ENCODE results near the gene TAF7.
"Not testable (repeated sequence)": the region's sequence is repeated elsewhere in the genome, so short reads cannot be mapped to it uniquely, and the experiment has no call there.

Gene TAF7, protein sequence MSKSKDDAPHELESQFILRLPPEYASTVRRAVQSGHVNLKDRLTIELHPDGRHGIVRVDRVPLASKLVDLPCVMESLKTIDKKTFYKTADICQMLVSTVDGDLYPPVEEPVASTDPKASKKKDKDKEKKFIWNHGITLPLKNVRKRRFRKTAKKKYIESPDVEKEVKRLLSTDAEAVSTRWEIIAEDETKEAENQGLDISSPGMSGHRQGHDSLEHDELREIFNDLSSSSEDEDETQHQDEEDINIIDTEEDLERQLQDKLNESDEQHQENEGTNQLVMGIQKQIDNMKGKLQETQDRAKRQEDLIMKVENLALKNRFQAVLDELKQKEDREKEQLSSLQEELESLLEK

DNA sequence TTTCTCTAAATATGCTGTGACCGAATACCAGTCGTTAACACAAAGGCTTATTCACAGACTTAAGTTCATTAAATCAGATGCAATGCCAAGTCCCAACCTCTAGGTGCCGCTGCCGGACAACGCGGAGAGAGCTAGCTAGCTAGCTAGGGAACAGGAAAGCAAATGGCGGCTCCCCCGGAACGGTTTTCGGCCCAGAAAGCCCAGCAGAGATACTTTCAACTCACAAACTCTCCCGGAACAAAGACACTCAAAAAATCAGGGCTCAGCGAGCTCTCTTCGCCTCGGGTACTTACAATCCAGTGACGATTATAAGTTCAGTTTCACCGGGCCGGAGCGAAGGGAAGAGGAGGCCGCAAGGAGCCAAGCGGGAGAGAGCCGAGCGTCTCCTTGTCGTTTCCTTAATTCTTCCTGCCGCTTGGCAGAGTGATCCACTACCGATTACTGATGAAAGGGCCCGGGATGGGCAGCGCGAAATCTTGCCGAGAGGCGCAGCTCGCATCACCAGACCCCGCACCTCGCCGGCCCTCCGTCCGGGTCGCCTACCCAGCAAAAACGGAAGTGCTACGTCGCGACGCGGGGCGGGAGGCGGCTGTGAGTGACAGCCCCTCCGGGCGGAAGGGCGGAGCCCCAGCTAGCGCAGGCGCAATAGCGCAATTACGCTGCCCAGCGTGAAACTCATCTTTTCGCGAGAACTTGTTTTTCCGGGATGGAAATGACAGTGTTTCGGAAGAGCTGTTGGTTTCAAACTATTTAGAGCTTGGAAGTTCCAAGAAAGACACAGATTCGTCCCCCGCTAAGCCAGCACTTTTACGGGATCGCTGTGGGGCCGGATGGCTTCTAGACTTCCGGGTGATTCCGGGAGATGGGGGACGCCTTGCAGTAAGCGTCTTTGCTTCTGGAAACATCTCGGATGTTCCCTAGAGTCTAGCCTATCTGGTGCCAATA lies at the start of gene TAF7:
Gene TAF7, minus strand, starts transcription at position 560 of the 945 bp plus-strand sequence. CDS start 740 bp downstream, outside the sequence.
- peak; percentile 45 for DNase-seq

DNA sequence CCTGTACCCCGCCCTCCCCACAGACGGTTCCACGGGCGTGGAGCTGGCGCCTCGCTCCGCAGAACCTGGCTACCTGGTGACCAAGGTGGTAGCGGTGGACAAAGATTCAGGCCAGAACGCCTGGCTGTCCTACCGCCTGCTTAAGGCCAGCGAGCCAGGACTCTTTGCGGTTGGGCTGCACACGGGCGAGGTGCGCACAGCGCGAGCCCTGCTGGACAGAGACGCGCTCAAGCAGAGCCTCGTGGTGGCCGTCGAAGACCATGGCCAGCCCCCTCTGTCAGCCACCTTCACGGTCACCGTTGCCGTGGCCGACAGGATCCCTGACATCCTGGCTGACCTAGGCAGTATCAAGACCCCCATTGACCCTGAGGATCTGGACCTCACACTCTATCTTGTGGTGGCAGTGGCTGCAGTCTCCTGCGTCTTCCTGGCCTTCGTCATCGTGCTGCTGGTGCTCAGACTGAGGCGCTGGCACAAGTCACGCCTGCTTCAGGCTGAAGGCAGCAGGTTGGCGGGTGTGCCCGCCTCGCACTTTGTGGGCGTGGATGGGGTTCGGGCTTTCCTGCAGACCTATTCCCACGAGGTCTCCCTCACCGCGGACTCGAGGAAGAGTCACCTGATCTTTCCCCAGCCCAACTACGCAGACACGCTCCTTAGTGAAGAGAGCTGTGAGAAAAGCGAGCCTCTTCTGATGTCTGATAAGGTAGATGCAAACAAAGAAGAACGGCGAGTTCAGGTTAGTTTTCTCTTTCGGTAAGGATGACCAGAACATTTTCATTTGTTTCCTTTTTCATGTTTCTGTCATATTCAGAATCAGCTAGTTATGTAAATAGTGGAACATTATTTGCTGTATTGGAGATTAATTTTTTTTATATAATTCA lies 45.7 kb upstream of the TAF7 start:
- no peak for DNase-seq

DNA sequence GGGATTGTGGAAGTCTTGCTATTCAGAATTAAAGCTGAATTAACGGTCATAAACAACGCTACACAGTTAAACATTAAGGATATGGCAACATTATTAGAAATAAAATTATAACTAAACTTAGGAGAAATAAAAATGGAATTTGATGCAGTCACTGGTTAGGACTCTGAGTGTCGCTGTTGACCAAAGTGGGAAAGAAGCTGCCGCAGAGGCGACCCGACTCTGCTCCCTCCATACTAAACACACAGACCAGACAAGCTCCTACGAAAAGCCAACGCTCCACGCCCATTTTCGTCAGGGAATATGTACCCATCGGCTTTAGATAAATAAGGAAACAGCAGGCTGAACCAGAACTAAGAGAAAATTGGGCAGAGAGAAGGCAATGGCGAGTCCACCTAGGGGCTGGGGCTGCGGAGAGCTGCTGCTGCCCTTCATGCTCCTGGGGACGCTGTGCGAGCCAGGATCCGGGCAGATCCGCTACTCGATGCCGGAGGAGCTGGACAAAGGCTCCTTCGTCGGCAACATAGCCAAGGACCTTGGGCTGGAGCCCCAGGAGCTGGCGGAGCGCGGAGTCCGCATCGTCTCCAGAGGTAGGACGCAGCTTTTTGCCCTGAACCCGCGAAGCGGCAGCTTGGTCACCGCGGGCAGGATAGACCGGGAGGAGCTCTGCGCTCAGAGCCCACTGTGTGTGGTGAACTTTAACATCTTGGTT lies 43.5 kb upstream of the TAF7 start, which contains the start of gene PCDHGA5:
Gene PCDHGA5, plus strand, starts transcription at position 211 of the 709 bp plus-strand sequence. Its CDS starts 169 bp downstream, at position 380.
- no peak for DNase-seq

DNA sequence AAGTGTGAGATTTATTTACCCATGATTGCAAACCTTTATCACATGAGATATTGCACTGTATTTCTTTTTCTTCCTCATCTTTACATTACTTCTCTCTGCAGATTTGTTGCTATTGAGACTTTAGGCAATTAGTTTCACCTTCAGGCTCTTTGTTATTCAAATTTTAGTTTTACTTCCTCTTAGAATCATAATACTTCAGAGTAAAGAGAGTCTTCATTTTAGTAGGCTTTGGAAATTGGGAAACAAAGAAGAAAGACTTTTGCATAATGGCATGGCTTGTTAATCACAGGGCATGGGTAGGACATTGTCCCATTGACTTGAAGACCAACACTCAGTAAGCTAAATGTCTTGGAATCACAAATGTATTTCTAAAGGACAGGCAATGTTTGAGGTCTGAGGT lies 42.1 kb upstream of the TAF7 start:
- DNase-seq, result no peak

DNA sequence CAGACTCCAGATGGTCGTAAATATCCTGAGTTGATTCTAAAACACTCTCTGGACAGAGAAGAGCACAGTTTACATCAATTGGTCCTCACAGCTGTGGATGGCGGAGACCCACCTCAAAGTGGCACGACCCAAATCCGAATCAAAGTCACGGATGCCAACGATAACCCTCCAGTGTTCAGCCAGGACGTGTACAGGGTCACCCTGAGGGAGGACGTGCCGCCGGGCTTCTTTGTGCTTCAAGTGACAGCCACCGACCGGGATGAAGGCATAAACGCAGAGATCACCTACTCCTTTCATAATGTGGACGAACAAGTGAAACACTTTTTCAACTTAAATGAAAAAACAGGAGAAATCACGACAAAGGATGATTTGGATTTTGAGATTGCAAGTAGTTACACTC lies 40.1 kb upstream of the TAF7 start:
- DNase-seq, result no peak

DNA sequence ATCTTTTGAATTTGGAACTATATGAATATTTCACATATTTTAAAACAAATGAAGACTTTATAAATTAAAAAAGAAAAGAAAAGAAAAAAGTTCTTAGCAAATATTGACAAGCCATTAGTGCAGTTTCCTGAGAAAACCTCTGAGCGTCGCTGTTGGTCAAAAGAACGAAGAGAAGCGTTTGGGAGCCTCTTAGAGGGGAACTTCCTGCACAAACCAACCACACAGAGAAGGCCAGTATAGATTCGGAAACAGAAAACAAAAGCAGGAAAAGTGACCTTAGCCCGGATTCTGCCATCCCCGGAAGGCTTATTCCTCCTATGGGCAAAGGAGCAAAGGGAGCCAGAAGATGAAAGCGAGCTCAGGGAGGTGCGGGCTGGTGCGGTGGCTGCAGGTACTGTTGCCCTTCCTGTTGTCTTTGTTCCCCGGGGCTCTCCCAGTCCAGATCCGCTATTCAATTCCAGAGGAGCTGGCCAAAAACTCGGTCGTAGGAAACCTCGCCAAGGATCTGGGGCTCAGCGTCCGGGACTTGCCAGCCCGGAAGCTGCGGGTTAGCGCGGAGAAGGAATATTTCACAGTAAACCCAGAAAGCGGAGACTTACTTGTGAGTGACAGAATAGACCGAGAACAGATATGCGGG lies 39.3 kb upstream of the TAF7 start, which contains the start of gene PCDHGB2:
Gene PCDHGB2, plus strand, starts transcription at position 205 of the 637 bp plus-strand sequence. Its CDS starts 142 bp downstream, at position 347.
- no peak for DNase-seq

DNA sequence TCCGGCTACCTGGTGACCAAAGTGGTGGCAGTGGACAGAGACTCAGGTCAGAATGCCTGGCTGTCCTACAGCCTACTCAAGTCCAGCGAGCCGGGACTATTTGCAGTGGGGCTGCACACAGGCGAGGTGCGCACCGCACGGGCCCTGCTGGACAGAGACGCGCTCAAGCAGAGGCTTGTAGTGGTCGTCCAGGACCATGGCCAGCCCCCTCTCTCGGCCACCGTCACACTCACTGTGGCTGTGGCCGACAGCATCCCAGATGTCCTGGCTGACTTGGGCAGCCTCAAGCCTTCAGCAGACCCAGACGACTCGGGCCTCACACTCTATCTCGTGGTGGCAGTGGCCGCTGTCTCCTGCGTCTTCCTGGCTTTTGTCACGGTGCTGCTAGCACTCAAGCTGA lies 36.4 kb upstream of the TAF7 start:
- no peak for DNase-seq

DNA sequence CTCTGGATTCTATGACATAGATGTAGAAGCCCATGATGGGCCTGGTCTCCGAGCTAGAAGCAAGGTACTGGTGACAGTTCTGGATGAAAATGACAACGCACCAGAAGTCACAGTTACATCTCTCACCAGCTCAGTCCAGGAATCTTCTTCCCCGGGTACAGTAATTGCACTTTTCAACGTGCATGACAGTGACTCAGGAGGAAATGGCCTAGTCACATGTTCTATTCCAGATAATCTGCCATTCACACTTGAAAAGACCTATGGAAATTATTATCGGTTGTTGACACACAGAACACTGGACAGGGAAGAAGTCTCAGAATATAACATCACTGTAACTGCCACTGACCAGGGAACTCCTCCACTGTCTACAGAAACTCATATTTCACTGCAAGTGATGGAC lies 35.5 kb upstream of the TAF7 start:
- no peak for DNase-seq

DNA sequence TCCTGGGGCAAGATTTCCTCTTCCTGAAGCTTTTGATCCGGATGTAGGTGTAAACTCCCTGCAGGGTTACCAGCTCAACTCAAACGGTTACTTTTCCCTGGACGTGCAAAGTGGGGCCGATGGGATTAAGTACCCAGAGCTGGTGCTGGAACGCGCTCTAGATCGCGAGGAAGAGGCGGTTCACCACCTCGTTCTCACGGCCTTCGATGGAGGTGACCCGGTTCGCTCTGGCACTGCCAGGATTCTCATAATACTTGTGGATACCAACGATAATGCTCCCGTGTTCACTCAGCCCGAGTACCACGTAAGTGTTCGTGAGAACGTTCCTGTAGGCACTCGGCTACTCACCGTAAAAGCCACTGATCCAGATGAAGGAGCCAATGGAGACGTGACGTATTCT lies 35.1 kb upstream of the TAF7 start:
- no peak for DNase-seq

DNA sequence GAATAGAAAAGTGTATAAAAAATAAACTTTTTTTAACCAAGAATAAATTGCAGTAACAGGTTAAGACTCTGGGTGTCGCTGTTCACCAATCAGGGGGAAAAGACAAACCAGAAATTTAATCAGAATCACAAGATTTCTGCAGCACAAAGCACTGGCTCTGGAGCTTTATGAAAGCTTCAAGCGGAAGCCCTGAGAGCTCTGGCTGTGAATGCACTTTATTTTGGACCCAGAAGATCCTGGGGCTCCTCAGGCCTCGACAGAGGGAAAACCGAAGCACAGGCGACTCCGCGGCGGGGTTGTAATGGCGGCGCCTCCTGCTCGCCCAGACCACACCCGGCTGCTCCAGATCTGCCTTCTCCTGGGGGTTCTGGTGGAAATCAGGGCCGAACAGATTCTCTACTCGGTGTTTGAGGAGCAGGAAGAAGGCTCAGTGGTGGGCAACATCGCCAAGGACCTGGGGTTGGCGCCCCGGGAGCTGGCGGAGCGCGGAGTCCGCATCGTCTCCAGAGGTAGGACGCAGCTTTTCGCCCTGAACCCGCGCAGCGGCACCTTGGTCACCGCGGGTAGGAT lies 34.4 kb upstream of the TAF7 start, which contains the start of gene PCDHGA4:
Gene PCDHGA4, plus strand, starts transcription at position 122 of the 570 bp plus-strand sequence. Its CDS starts 87 bp downstream, at position 209.
- DNase-seq, result no peak

DNA sequence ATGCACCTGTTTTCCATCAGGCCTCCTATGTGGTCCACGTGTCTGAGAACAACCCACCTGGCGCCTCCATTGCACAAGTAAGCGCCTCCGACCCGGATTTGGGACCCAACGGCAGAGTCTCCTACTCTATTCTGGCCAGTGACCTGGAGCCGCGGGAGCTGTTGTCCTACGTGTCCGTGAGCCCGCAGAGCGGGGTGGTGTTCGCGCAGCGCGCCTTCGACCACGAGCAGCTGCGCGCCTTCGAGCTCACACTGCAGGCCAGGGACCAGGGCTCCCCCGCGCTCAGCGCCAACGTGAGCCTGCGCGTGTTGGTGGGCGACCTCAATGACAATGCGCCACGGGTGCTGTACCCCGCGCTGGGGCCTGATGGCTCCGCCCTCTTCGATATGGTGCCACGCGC lies 31.0 kb upstream of the TAF7 start:
- DNase-seq, result no peak

DNA sequence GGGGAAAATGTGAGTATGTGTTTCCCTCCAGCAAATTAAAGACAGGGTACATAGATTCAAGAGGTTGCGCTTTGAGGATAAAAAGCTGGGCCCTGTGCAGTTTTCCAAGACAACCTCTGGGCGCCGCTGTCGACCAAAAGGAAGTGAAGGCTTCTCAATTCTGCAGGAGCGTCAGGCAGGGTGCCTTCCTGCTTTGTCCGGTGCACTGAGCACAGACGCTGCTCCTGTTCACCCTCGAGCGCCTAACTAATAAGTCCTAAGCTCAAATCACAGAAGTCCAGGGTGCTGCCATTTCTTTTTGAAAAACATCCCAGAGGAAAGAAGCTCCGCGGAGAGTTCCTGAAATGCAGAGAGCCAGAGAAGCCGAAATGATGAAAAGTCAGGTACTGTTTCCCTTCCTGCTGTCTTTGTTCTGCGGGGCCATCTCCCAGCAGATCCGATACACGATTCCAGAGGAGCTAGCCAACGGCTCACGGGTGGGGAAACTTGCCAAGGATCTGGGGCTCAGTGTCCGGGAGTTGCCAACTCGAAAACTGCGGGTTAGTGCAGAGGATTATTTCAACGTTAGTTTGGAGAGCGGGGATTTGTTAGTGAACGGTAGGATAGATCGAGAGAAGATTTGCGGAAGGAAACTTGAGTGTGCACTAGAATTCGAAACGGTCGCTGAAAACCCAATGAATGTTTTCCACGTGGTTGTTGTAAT lies 29.5 kb upstream of the TAF7 start, which contains the start of gene PCDHGB1:
Gene PCDHGB1, plus strand, starts transcription at position 183 of the 703 bp plus-strand sequence. Its CDS starts 162 bp downstream, at position 345.
- DNase-seq, result no peak

DNA sequence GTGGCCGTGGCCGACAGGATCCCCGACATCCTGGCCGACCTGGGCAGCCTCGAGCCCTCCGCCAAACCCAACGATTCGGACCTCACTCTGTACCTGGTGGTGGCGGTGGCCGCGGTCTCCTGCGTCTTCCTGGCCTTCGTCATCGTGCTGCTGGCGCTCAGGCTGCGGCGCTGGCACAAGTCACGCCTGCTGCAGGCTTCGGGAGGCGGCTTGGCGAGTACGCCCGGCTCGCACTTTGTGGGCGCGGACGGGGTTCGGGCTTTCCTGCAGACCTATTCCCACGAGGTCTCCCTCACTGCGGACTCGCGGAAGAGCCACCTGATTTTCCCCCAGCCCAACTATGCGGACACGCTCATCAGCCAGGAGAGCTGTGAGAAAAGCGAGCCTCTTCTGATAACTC lies 25.4 kb upstream of the TAF7 start:
- not testable (repeated sequence) for DNase-seq

DNA sequence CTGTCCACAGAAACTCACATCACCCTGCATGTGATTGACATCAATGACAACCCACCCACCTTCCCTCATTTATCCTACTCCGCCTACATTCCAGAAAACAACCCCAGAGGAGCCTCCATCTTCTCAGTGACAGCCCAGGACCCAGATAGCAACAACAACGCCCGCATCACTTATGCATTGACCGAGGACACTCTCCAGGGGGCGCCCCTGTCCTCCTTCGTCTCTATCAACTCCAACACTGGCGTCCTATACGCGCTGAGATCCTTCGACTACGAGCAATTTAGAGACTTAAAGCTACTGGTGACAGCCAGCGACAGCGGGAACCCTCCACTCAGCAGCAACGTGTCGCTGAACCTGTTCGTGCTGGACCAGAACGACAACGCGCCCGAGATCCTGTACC lies 24.7 kb upstream of the TAF7 start:
- DNase-seq, result no peak

DNA sequence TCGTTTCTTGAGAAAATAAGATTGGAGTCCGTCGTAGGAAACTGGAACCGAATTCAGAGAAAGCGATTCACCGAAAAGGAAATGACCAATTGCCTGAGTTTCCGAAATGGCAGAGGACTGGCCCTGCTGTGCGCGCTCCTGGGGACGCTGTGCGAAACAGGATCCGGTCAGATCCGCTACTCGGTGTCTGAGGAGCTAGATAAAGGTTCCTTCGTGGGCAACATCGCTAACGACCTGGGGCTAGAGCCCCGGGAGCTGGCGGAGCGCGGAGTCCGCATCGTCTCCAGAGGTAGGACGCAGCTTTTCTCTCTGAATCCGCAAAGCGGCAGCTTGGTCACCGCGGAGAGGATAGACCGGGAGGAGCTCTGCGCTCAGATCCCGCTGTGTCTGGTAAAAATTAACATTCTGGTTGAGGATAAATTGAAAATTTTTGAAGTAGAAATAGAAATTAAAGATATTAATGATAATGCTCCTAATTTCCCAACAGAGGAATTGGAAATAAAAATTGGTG lies 23.4 kb upstream of the TAF7 start:
- DNase-seq, result no peak

DNA sequence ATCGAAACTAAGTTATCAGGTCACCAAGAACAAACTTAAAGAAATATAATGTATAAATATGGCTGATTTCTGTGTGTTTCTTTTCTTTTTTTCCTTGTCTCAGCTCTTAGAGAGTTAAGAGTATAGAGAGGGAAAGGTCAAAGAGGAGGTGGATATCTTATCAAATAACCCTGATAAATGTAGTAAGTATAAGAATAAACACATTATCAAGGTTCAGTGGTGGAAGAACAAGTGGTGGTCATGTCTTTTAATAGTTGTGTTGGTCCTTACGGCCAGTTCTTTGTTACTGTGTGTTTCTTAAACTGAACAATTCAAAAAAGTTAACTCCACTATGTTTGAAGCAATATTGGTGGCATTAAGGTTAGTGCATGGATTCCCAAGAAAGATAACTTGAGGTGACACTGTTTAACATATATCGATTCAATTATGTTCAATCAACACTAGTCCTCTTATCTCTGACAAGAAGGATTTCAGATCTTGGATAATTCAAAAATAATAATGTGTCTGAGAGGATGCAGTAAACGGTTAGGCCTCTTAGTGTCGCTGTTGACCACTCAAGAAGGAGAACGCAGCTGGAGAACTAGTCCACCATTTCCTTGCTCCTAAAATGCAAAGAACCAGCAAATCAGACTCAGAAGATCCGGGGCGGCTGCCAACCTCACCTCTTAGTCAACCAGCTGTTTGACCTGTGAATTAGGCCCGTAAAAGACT lies 22.8 kb upstream of the TAF7 start, which contains the start of gene PCDHGA3:
Gene PCDHGA3, plus strand, starts transcription at position 588 of the 711 bp plus-strand sequence. CDS start 205 bp downstream, outside the sequence.
- no peak for DNase-seq

DNA sequence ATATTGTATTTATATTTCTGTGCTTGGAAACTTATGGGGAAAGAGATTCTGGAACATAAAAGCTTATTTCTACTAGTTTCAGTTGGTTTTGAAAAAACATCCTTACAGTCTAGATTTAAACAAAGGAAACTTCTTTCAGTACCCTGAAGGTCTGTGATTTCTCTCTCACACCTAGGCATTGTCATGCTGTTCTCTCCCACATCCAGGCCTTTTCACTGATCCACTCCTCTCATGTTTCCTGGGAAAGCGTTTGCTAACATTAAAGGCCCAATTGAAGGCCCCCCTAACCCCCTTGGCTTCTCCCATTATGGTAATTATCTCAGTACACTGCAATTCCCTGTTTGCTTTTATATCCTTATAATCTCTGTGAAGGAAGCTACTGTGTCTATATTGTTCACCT lies 22.2 kb upstream of the TAF7 start:
- no peak for DNase-seq

DNA sequence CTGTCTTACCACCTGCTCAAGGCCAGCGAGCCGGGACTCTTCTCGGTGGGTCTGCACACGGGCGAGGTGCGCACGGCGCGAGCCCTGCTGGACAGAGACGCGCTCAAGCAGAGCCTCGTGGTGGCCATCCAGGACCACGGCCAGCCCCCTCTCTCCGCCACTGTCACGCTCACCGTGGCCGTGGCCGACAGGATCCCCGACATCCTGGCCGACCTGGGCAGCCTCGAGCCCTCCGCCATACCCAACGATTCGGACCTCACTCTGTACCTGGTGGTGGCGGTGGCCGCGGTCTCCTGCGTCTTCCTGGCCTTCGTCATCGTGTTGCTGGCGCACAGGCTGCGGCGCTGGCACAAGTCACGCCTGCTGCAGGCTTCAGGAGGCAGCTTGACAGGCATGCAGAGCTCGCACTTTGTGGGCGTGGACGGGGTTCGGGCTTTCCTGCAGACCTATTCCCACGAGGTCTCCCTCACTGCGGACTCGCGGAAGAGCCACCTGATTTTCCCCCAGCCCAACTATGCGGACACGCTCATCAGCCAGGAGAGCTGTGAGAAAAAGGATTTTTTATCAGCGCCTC lies 20.3 kb upstream of the TAF7 start:
- not testable (repeated sequence) for DNase-seq

All from KG1 (cell line).